H1 (cell line): Measurements from ENCODE around the gene C1RL. TPM values are rescaled to one million over a fixed set of nuclear protein-coding genes. Genes with fewer than 3 reads are reported as not detected.

Experiments used
- CTCF ChIA-PET: fragments of 300-600 bp; sonication (Branson Sonifier 250); formaldehyde crosslinking; loops from one replicate; lab custom pipeline; 2021; ENCODE audit not compliant: partially characterized antibody; lab: Charles Lee
- POLR2A ChIA-PET: fragments of 300-600 bp; sonication (Branson Sonifier 250); formaldehyde crosslinking; loops from one replicate; lab custom pipeline; 2021; ENCODE audit warnings: inconsistent platforms; ENCODE audit not compliant: partially characterized antibody; lab: Charles Lee
- DNase-seq, 2 experiments: peaks; one replicate each; pipeline versions ENCODE4 v3.0.0 to v3.0.0-alpha.2; 2010 to 2022; ENCODE audit warnings: low spot score in 2 of 2, low read depth in 1 of 2, mixed read lengths in 1 of 2
- FAIRE-seq: peaks from 2 replicates; lab custom pipeline; 2011; peaks lifted over from hg19 to GRCh38; lab: Jason Lieb, UNC
- H2AFZ ChIP-seq: 2 replicates; pipeline ENCODE4 v1.8.1; 2012; ENCODE audit warnings: low read length, inconsistent platforms
- H2AK5ac ChIP-seq: 2 replicates; pipeline ENCODE4 v1.6.1; 2013; ENCODE audit warnings: low read depth, low read length
- H2BK120ac ChIP-seq: replicated peaks from 2 replicates; pipeline ENCODE3; 2013; ENCODE audit warnings: low read depth, low read length, inconsistent platforms
- H2BK12ac ChIP-seq: 2 replicates; pipeline ENCODE4 v1.6.1; 2013; ENCODE audit warnings: low read depth, low read length
- H2BK15ac ChIP-seq: 2 replicates; pipeline ENCODE4 v1.6.1; 2013; ENCODE audit warnings: low read length
- H2BK20ac ChIP-seq: 2 replicates; pipeline ENCODE4 v1.6.1; 2013; ENCODE audit warnings: low read length
- H2BK5ac ChIP-seq: 2 replicates; pipeline ENCODE4 v1.6.1; 2013; ENCODE audit warnings: low read depth, low read length
- H3K14ac ChIP-seq: 2 replicates; pipeline ENCODE4 v1.6.1; 2013; ENCODE audit warnings: inconsistent platforms; ENCODE audit not compliant: insufficient read length
- H3K18ac ChIP-seq: 2 replicates; pipeline ENCODE4 v1.6.1; 2013; ENCODE audit warnings: low read length; ENCODE audit errors: extremely low read depth
- H3K23ac ChIP-seq: 2 replicates; pipeline ENCODE4 v1.6.1; 2013; ENCODE audit warnings: inconsistent platforms; ENCODE audit not compliant: insufficient read length
- H3K23me2 ChIP-seq: 2 replicates; pipeline ENCODE4 v1.6.1; 2013; ENCODE audit warnings: low read depth, low read length
- H3K27ac ChIP-seq: 2 replicates; pipeline ENCODE4 v1.6.1; 2011; ENCODE audit warnings: low read depth, low read length, inconsistent platforms
- H3K27me3 ChIP-seq, 4 experiments: replicated peaks in 1 of 4; 1 replicate in 1 of 4; 2 replicates in 3 of 4; pipeline versions ENCODE4 v1.6.1 to v1.8.1; 2011 to 2013; ENCODE audit warnings: low read length in 3 of 4, mild to moderate bottlenecking in 3 of 4, inconsistent platforms in 2 of 4, mixed read lengths in 2 of 4, moderate library complexity in 1 of 4; ENCODE audit not compliant: control insufficient read depth in 3 of 4, insufficient read depth in 3 of 4; ENCODE audit errors: extremely low read depth in 1 of 4
- H3K36me3 ChIP-seq, 4 experiments: 2 replicates each; pipeline versions ENCODE4 v1.6.1 to v1.8.1; 2011 to 2013; ENCODE audit warnings: mild to moderate bottlenecking in 4 of 4, low read length in 3 of 4, moderate library complexity in 2 of 4, control low read depth in 1 of 4, inconsistent platforms in 1 of 4; ENCODE audit not compliant: insufficient read depth in 4 of 4, control insufficient read depth in 2 of 4
- H3K4ac ChIP-seq: replicated peaks from 2 replicates; pipeline ENCODE3; 2013; ENCODE audit warnings: low read length, low read depth, mixed read lengths, inconsistent platforms; ENCODE audit not compliant: insufficient read length
- H3K4me1 ChIP-seq, 4 experiments: replicated peaks in 1 of 4; 1 replicate in 1 of 4; 2 replicates in 3 of 4; pipeline versions ENCODE4 v1.6.1 to v1.8.1; 2011 to 2013; ENCODE audit warnings: low read length in 3 of 4, inconsistent platforms in 2 of 4, mixed read lengths in 1 of 4; ENCODE audit not compliant: insufficient read depth in 4 of 4, control insufficient read depth in 3 of 4
- H3K4me2 ChIP-seq, 2 experiments: 2 replicates each; pipeline versions ENCODE4 v1.6.1 to v1.8.1; 2011 to 2013; ENCODE audit warnings: low read depth in 2 of 2, low read length in 2 of 2, control low read depth in 1 of 2, inconsistent platforms in 1 of 2, mild to moderate bottlenecking in 1 of 2; ENCODE audit not compliant: insufficient read depth in 1 of 2
- H3K4me3 ChIP-seq, 4 experiments: fragments of 200-600, 300-600 bp in 1 of 4; sonication (generic), shearing (Covaris generic), sonication (Bioruptor Twin) in 1 of 4; 2 replicates each; pipeline versions ENCODE4 v1.5.1 to v1.8.1; 2011 to 2016; ENCODE audit warnings: low read length in 4 of 4, low read depth in 3 of 4, control low read depth in 2 of 4, inconsistent platforms in 2 of 4, mild to moderate bottlenecking in 2 of 4, mixed read lengths in 1 of 4, moderate library complexity in 1 of 4; ENCODE audit not compliant: insufficient read depth in 2 of 4; ENCODE audit errors: extremely low read depth in 1 of 4
- H3K56ac ChIP-seq: replicated peaks from 2 replicates; pipeline ENCODE3; 2013; ENCODE audit warnings: low read depth, mild to moderate bottlenecking, mixed read lengths, low read length, inconsistent platforms; ENCODE audit not compliant: insufficient read length
- H3K79me1 ChIP-seq: 2 replicates; pipeline ENCODE4 v1.6.1; 2013; ENCODE audit warnings: low read depth, low read length, control low read depth
- H3K79me2 ChIP-seq, 2 experiments: 2 replicates each; pipeline versions ENCODE4 v1.6.1 to v1.8.1; 2012 to 2013; ENCODE audit warnings: low read length in 2 of 2, mild to moderate bottlenecking in 2 of 2, inconsistent platforms in 1 of 2; ENCODE audit not compliant: insufficient read depth in 2 of 2, control insufficient read depth in 1 of 2
- H3K9ac ChIP-seq, 4 experiments: replicated peaks in 1 of 4; 1 replicate in 1 of 4; 2 replicates in 3 of 4; pipeline versions ENCODE4 v1.6.1 to v1.8.1; 2011 to 2013; ENCODE audit warnings: low read depth in 3 of 4, low read length in 3 of 4, control low read depth in 2 of 4, mild to moderate bottlenecking in 2 of 4, moderate library complexity in 2 of 4, inconsistent platforms in 1 of 4; ENCODE audit errors: extremely low read depth in 1 of 4
- H3K9me3 ChIP-seq, 2 experiments: 2 replicates each; pipeline versions ENCODE4 v1.6.1 to v1.8.1; 2012 to 2013; ENCODE audit warnings: mild to moderate bottlenecking in 2 of 2, moderate library complexity in 2 of 2, control low read depth in 1 of 2, inconsistent platforms in 1 of 2, low read depth in 1 of 2, low read length in 1 of 2, mixed read lengths in 1 of 2; ENCODE audit not compliant: insufficient read depth in 2 of 2
- H4K20me1 ChIP-seq, 2 experiments: replicated peaks in 1 of 2; 2 replicates each; pipeline versions ENCODE3 to v1.8.1; 2011 to 2013; ENCODE audit warnings: inconsistent platforms in 2 of 2, low read length in 2 of 2, mild to moderate bottlenecking in 1 of 2; ENCODE audit not compliant: insufficient read depth in 2 of 2, control insufficient read depth in 1 of 2
- H4K5ac ChIP-seq: 2 replicates; pipeline ENCODE4 v1.6.1; 2013; ENCODE audit warnings: low read length, low read depth, mixed read lengths, inconsistent platforms; ENCODE audit not compliant: insufficient read length
- H4K8ac ChIP-seq: 2 replicates; pipeline ENCODE4 v1.8.0; 2013; ENCODE audit warnings: mild to moderate bottlenecking, moderate library complexity, low read length, inconsistent platforms; ENCODE audit not compliant: insufficient read depth; ENCODE audit errors: extremely low read depth
- H4K91ac ChIP-seq: replicated peaks from 2 replicates; pipeline ENCODE3; 2013; ENCODE audit warnings: low read length, mixed read lengths, inconsistent platforms; ENCODE audit not compliant: insufficient read length
- CBX5 ChIP-seq: fragments of 300-800, 300-1000 bp; sonication (generic); IDR thresholded peaks from 2 replicates; pipeline ENCODE4 v1.7.1; 2016; ENCODE audit warnings: antibody characterized with exemption, low read length, low read depth
- EGR1 ChIP-seq: IDR thresholded peaks from 2 replicates; pipeline ENCODE4 v1.6.1; 2011; ENCODE audit warnings: low read depth, low read length, borderline replicate concordance
- EZH2 ChIP-seq: fragments of 200-600 bp; sonication (generic); IDR thresholded peaks from 2 replicates; pipeline ENCODE4 v1.7.1; 2012; ENCODE audit warnings: low read depth, mild to moderate bottlenecking, moderate library complexity, low read length, inconsistent platforms; ENCODE audit not compliant: severe bottlenecking
- FOSL1 ChIP-seq: IDR thresholded peaks from 2 replicates; pipeline ENCODE4 v1.6.1; 2011; ENCODE audit warnings: mild to moderate bottlenecking, low read depth, low read length, moderate library complexity; ENCODE audit not compliant: insufficient read depth
- HDAC6 ChIP-seq: IDR thresholded peaks from one replicate; pipeline ENCODE4 v1.7.1; 2012; ENCODE audit warnings: low read depth, mild to moderate bottlenecking, inconsistent platforms, low read length, moderate library complexity
- POU5F1 ChIP-seq: IDR thresholded peaks from 2 replicates; pipeline ENCODE4 v1.6.1; 2011; ENCODE audit warnings: low read depth, mild to moderate bottlenecking, low read length, moderate library complexity
- RBBP5 ChIP-seq: IDR thresholded peaks from 2 replicates; pipeline ENCODE4 v1.7.1; 2012; ENCODE audit warnings: low read depth, mild to moderate bottlenecking, inconsistent platforms, low read length, moderate library complexity, borderline replicate concordance
- RFX5 ChIP-seq: IDR thresholded peaks from 2 replicates; pipeline ENCODE4 v1.6.1; 2011; ENCODE audit warnings: low read depth, low read length, improper control_type of control experiment, borderline replicate concordance
- RXRA ChIP-seq: IDR thresholded peaks from 2 replicates; pipeline ENCODE4 v1.6.1; 2011; ENCODE audit warnings: low read depth, mild to moderate bottlenecking, low read length, moderate library complexity; ENCODE audit not compliant: insufficient read depth
- TAF1 ChIP-seq: IDR thresholded peaks from 2 replicates; pipeline ENCODE4 v1.6.1; 2011; ENCODE audit warnings: mild to moderate bottlenecking, low read depth, low read length
- TEAD4 ChIP-seq: IDR thresholded peaks from 2 replicates; pipeline ENCODE4 v1.6.1; 2012; ENCODE audit warnings: low read depth, low read length, inconsistent platforms, mixed read lengths
- WGBS, 2 experiments: shearing (Covaris generic) in 1 of 2; methylation state at CpG; one replicate each; pipeline versions ENCODE4 v1.1.6 to v1.1.7; 2013 to 2015; ENCODE audit warnings: low lambda C conversion rate in 2 of 2, mixed read lengths in 2 of 2, inconsistent platforms in 1 of 2, low coverage in 1 of 2, missing lambda C conversion rate in 1 of 2; ENCODE audit not compliant: insufficient replicate concordance in 2 of 2, insufficient coverage in 1 of 2, insufficient read length in 1 of 2; ENCODE audit errors: extremely low coverage in 1 of 2, missing lambda C conversion rate in 1 of 2; 5-methylcytosine and 5-hydroxymethylcytosine counted together
- polyA plus RNA-seq, 7 experiments: library from polyadenylated mRNA; depleted of rRNA in 3 of 7; stranded (reverse) in 5 of 7; unstranded in 2 of 7; fragments of >200 nt in 5 of 7; fragments of 200-250 nt in 2 of 7; gene quantifications; 1 replicate in 5 of 7; 2 replicates in 1 of 7; 4 replicates in 1 of 7; pipeline versions ENCODE4 v1.2.1 to v1.2.3, GENCODE V29; 2011 to 2013; ENCODE audit warnings: missing spikeins in 2 of 7, mixed read lengths in 2 of 7
- total RNA-seq: library from RNA; stranded (reverse); fragmentation: NEBNext Ultra II Directional; extraction: Animal tissue kit (Norgen Biotek cat#: 25700); gene quantifications from 2 replicates; pipeline ENCODE4 v1.2.1, GENCODE V29; 2021
- TF ChIP-seq, protein P1 (sequence below), 3 experiments: IDR thresholded peaks; 1 replicate in 2 of 3; 2 replicates in 1 of 3; pipeline versions ENCODE4 v1.5.1 to v1.6.1; 2011; ENCODE audit warnings: low read length in 3 of 3, mild to moderate bottlenecking in 3 of 3, inconsistent platforms in 2 of 3, low read depth in 1 of 3, moderate library complexity in 1 of 3; ENCODE audit not compliant: insufficient read depth in 1 of 3; ENCODE audit errors: control extremely low read depth in 1 of 3

Gene C1RL
- total and polyA plus RNA-seq, 2 of the 8 experiments (the other 6 are each of a cell fraction or from before 2014, with no cell fraction given) = 11.4 to 15.5 TPM

GRCh38 chr12:7059780-7060179 is 49.2 kb downstream of the C1RL start:
- TF ChIP-seq, protein P1, sequence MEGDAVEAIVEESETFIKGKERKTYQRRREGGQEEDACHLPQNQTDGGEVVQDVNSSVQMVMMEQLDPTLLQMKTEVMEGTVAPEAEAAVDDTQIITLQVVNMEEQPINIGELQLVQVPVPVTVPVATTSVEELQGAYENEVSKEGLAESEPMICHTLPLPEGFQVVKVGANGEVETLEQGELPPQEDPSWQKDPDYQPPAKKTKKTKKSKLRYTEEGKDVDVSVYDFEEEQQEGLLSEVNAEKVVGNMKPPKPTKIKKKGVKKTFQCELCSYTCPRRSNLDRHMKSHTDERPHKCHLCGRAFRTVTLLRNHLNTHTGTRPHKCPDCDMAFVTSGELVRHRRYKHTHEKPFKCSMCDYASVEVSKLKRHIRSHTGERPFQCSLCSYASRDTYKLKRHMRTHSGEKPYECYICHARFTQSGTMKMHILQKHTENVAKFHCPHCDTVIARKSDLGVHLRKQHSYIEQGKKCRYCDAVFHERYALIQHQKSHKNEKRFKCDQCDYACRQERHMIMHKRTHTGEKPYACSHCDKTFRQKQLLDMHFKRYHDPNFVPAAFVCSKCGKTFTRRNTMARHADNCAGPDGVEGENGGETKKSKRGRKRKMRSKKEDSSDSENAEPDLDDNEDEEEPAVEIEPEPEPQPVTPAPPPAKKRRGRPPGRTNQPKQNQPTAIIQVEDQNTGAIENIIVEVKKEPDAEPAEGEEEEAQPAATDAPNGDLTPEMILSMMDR (IDR thresholded peaks at IDR 0.05; ENCODE audit: control extremely low read depth in 1 of 3, insufficient read depth in 1 of 3, low read depth in 1 of 3, low read length in 3 of 3) = no peak
- TF ChIP-seq FOSL1 (no peak), EZH2 (no peak), POU5F1 (no peak), RXRA (no peak), RBBP5 (no peak), TAF1 (no peak), HDAC6 (no peak), CBX5 (no peak), TEAD4 (no peak), EGR1 (no peak), RFX5 (no peak)
- H3K4me2 ChIP-seq = no peak overlapping the region
- no peak overlapping the region for H3K23ac ChIP-seq
- no peak for DNase-seq
- H4K8ac ChIP-seq = no peak overlapping the region
- no peaks in the 10 kb centered on the region for H3K23me2 ChIP-seq
- no peaks in the 10 kb centered on the region for H4K20me1 ChIP-seq
- H4K91ac ChIP-seq = no peak overlapping the region
- H3K4me1 ChIP-seq = peaks cover 0 to 5% (median 2%) of the 10 kb centered on the region in 4 experiments; a peak in 3 of 7 replicates
- no peak overlapping the region for H2BK5ac ChIP-seq
- H3K4me3 ChIP-seq = no peak overlapping the region
- no peak overlapping the region for H3K4ac ChIP-seq
- H2BK120ac ChIP-seq = no peak overlapping the region
- no peaks in the 10 kb centered on the region for H3K27me3 ChIP-seq
- H3K56ac ChIP-seq = no peak overlapping the region
- H2AK5ac ChIP-seq = no peak overlapping the region
- no peak overlapping the region for H3K18ac ChIP-seq
- H2BK15ac ChIP-seq = no peak overlapping the region
- no peaks in the 10 kb centered on the region for H3K36me3 ChIP-seq
- ChIA-PET CTCF (interaction anchor here (0.9 to 6.7 kb wide), 14 partner anchors 9 to 99 kb away, joined by 3 to 58 read pairs (median 6); partner anchors contain the start of gene C1RL), POLR2A (interaction anchor here (0.7 to 2.5 kb wide), 6 partner anchors 10 to 49 kb away, joined by 3 to 39 read pairs (median 4); partner anchors contain the start of gene C1RL)
- no peak for FAIRE-seq
- no peak overlapping the region for H3K27ac ChIP-seq
- H3K79me1 ChIP-seq = no peaks in the 10 kb centered on the region
- no peak overlapping the region for H4K5ac ChIP-seq
- H3K79me2 ChIP-seq = no peaks in the 10 kb centered on the region
- no peak overlapping the region for H3K14ac ChIP-seq
- H3K9me3 ChIP-seq = no peaks in the 10 kb centered on the region
- H2AFZ ChIP-seq = no peak overlapping the region
- H2BK20ac ChIP-seq = no peak overlapping the region
- WGBS, 2 experiments = 88% methylated on average over 4 of the region's 4 CpGs; no CpG with 5 or more reads in 1 of the 2 experiments
- no peak overlapping the region for H2BK12ac ChIP-seq
- H3K9ac ChIP-seq = no peak overlapping the region
